Tibial nerve (tissue), 4 donors: ENCODE data around the gene VPS4B. TPM values are rescaled to one million over a fixed set of nuclear protein-coding genes. Genes with fewer than 3 reads are reported as not detected.

Experiments used
- DNase-seq, 2 donors: peaks; one replicate each; pipeline ENCODE4 v3.0.0-alpha.2; 2019; ENCODE audit warnings: low spot score in 2 of 2
- H3K27ac ChIP-seq, 4 donors: fragments of 200-600 bp; sonication (generic) in 3 of 4; one replicate each; pipeline ENCODE4 v1.5.1; 2017 to 2019; ENCODE audit warnings: mild to moderate bottlenecking in 1 of 4
- H3K27me3 ChIP-seq, 2 donors: fragments of 200-600 bp; sonication (generic) in 1 of 2; one replicate each; pipeline versions ENCODE4 v1.5.1 to v1.6.0; 2017 to 2019
- H3K36me3 ChIP-seq, 3 donors: fragments of 200-600 bp; sonication (generic); one replicate each; pipeline ENCODE4 v1.5.1; 2018 to 2019
- H3K4me1 ChIP-seq, 4 donors: fragments of 200-600 bp; sonication (generic) in 3 of 4; one replicate each; pipeline ENCODE4 v1.5.1; 2017 to 2019
- H3K4me3 ChIP-seq, 4 donors: fragments of 200-600 bp; sonication (generic) in 3 of 4; one replicate each; pipeline ENCODE4 v1.5.1; 2017 to 2019; ENCODE audit warnings: mild to moderate bottlenecking in 1 of 4, moderate library complexity in 1 of 4
- H3K9me3 ChIP-seq, 4 donors: fragments of 200-600 bp; sonication (generic) in 3 of 4; one replicate each; pipeline ENCODE4 v1.5.1; 2017 to 2019
- CTCF ChIP-seq, 5 experiments: fragments of 200-600 bp in 3 of 5; fragments of 450-650 bp in 2 of 5; sonication (generic) in 3 of 5; IDR thresholded peaks; one replicate each; pipeline ENCODE4 v1.5.1; 2016 to 2019; ENCODE audit warnings: antibody characterized with exemption in 5 of 5, mild to moderate bottlenecking in 3 of 5, moderate library complexity in 2 of 5
- EP300 ChIP-seq, 2 donors: sonication (generic); formaldehyde crosslinking; IDR thresholded peaks; one replicate each; pipeline ENCODE4 v1.6.1; 2017; ENCODE audit warnings: antibody characterized with exemption in 2 of 2, mild to moderate bottlenecking in 1 of 2
- POLR2A ChIP-seq, 2 donors: fragments of 450-650 bp; IDR thresholded peaks; one replicate each; pipeline ENCODE4 v1.6.1; 2017; ENCODE audit warnings: antibody characterized with exemption in 2 of 2, mild to moderate bottlenecking in 2 of 2, moderate library complexity in 2 of 2
- WGBS, 2 donors: methylation state at CpG; one replicate each; pipeline ENCODE4 v1.1.5; 2018; 5-methylcytosine and 5-hydroxymethylcytosine counted together
- total RNA-seq, 4 donors: library from RNA; depleted of rRNA; stranded (reverse); fragments of >200 nt; gene quantifications; one replicate each; pipeline ENCODE4 v1.1.0, GENCODE V29; 2016

The VPS4B gene
- total RNA-seq, 4 donors from 2014 or later, result 33.4 to 43.2 (median 36.2) TPM

- 76 to 82% methylated on average over 4 of the region's 4 CpGs for WGBS, 2 donors
- H3K4me3 ChIP-seq, result no peak overlapping the region
- H3K27ac ChIP-seq, result no peak overlapping the region
- H3K27me3 ChIP-seq, result no peaks in the 10 kb centered on the region
- peaks cover 0 to 12% (median 0%) of the 10 kb centered on the region in 4 donors for H3K4me1 ChIP-seq
- DNase-seq, result no peak
- H3K36me3 ChIP-seq, result no peaks in the 10 kb centered on the region
- no peak for TF ChIP-seq CTCF (IDR thresholded peaks at IDR 0.05)
- no peak for TF ChIP-seq POLR2A (IDR thresholded peaks at IDR 0.05)
- no peak for TF ChIP-seq EP300 (IDR thresholded peaks at IDR 0.05)
- no peaks in the 10 kb centered on the region for H3K9me3 ChIP-seq
These were observed 27.1 kb upstream of the VPS4B start for GRCh38 chr18:63449426-63449825.

GRCh38 chr18:63447066-63447465 lies 24.8 kb upstream of the VPS4B start:
- WGBS, 2 donors, result 93 to 94% methylated on average over 5 of the region's 5 CpGs
- TF ChIP-seq EP300 (IDR thresholded peaks at IDR 0.05) (no peak), POLR2A (IDR thresholded peaks at IDR 0.05) (no peak), CTCF (IDR thresholded peaks at IDR 0.05) (no peak)
- Histone ChIP-seq H3K4me1 (peaks cover 0 to 3% (median 0%) of the 10 kb centered on the region in 4 donors), H3K27ac (no peak overlapping the region), H3K36me3 (no peaks in the 10 kb centered on the region), H3K27me3 (no peaks in the 10 kb centered on the region), H3K4me3 (no peak overlapping the region), H3K9me3 (no peaks in the 10 kb centered on the region)
- no peak for DNase-seq

GRCh38 chr18:63446266-63446665 lies 24.0 kb upstream of the VPS4B start:
- WGBS, 2 donors, result 88 to 93% methylated on average over 2 to 3 of the region's 3 CpGs
- H3K27ac ChIP-seq, result no peak overlapping the region
- TF ChIP-seq POLR2A (IDR thresholded peaks at IDR 0.05) (no peak), CTCF (IDR thresholded peaks at IDR 0.05) (no peak), EP300 (IDR thresholded peaks at IDR 0.05) (no peak)
- H3K27me3 ChIP-seq, result no peaks in the 10 kb centered on the region
- no peaks in the 10 kb centered on the region for H3K36me3 ChIP-seq
- H3K4me1 ChIP-seq, result no peaks in the 10 kb centered on the region
- H3K9me3 ChIP-seq, result no peaks in the 10 kb centered on the region
- no peak overlapping the region for H3K4me3 ChIP-seq
- no peak for DNase-seq

- peak overlapping the region in 2 of 4 donors; percentile 40 to 74 for H3K27ac ChIP-seq
- H3K4me3 ChIP-seq, result no peak overlapping the region
- TF ChIP-seq CTCF (IDR thresholded peaks at IDR 0.05), result no peak
- no peak for TF ChIP-seq EP300 (IDR thresholded peaks at IDR 0.05)
- TF ChIP-seq POLR2A (IDR thresholded peaks at IDR 0.05), result no peak
- 52 to 54% methylated on average over 2 of the region's 2 CpGs for WGBS, 2 donors
- H3K27me3 ChIP-seq, result no peaks in the 10 kb centered on the region
- H3K36me3 ChIP-seq, result no peaks in the 10 kb centered on the region
- no peak for DNase-seq
- H3K9me3 ChIP-seq, result no peaks in the 10 kb centered on the region
- peaks cover 0 to 3% (median 0%) of the 10 kb centered on the region in 4 donors for H3K4me1 ChIP-seq
These were observed 22.8 kb upstream of the VPS4B start for GRCh38 chr18:63445037-63445436.

GRCh38 chr18:63444580-63444979 lies 22.3 kb upstream of the VPS4B start:
- DNase-seq, result no peak
- 51 to 68% methylated on average over 6 of the region's 6 CpGs for WGBS, 2 donors
- peak overlapping the region in 1 of 4 donors; percentile 40 for H3K27ac ChIP-seq
- peaks cover 0 to 7% (median 1%) of the 10 kb centered on the region in 4 donors for H3K4me1 ChIP-seq
- no peak overlapping the region for H3K4me3 ChIP-seq
- no peaks in the 10 kb centered on the region for H3K36me3 ChIP-seq
- TF ChIP-seq EP300 (IDR thresholded peaks at IDR 0.05), result peak; percentile 37 to 74
- no peak for TF ChIP-seq POLR2A (IDR thresholded peaks at IDR 0.05)
- H3K27me3 ChIP-seq, result no peaks in the 10 kb centered on the region
- H3K9me3 ChIP-seq, result no peaks in the 10 kb centered on the region

- no peak for TF ChIP-seq POLR2A (IDR thresholded peaks at IDR 0.05)
- TF ChIP-seq EP300 (IDR thresholded peaks at IDR 0.05), result no peak
- TF ChIP-seq CTCF (IDR thresholded peaks at IDR 0.05), result no peak
These were observed 21.6 kb upstream of the VPS4B start for GRCh38 chr18:63443829-63444228.

More at GRCh38 chr18:63443829-63444228, 21.6 kb upstream of the VPS4B start:
- Histone ChIP-seq H3K9me3 (no peaks in the 10 kb centered on the region), H3K4me1 (peaks cover 0 to 15% (median 3%) of the 10 kb centered on the region in 4 donors), H3K27ac (peak overlapping the region in 1 of 4 donors; percentile 40), H3K27me3 (no peaks in the 10 kb centered on the region), H3K36me3 (no peaks in the 10 kb centered on the region), H3K4me3 (no peak overlapping the region)
- no peak for DNase-seq
- whole genome bisulfite sequencing, 2 donors, result 92% methylated on average over 6 of the region's 6 CpGs
